Measurements from ENCODE around the gene KIAA0930.

Gene KIAA0930

GRCh38 chr22:45202333-45203149 is 38.2 kb downstream of the KIAA0930 start:
- no peak for TF ChIP-seq CTCF (IDR thresholded peaks at IDR 0.05; ENCODE audit: insufficient read depth, low read length, missing control alignments)
- ChIA-PET CTCF (interaction anchor here (1.0 to 1.2 kb wide), 2 partner anchors 11 to 100 kb away, joined by 3 read pairs; no protein-coding TSS in a partner anchor), POLR2A (interaction anchor here (1.5 kb wide), 1 partner anchor 39 kb away, joined by 3 read pairs; the partner anchor contains the start of gene NUP50)
- no peak for DNase-seq (ENCODE audit: low read depth, low spot score)
- no peak overlapping the region for H3K4me3 ChIP-seq (ENCODE audit: low read depth, low read length)

- no peak for TF ChIP-seq CTCF (IDR thresholded peaks at IDR 0.05; ENCODE audit: insufficient read depth, low read length, missing control alignments)
- ChIA-PET POLR2A (interaction anchor here (1.5 kb wide), 1 partner anchor 38 kb away, joined by 3 read pairs; the partner anchor contains the start of gene NUP50), CTCF (interaction anchor here (1.0 kb wide), 2 partner anchors 10 to 99 kb away, joined by 3 read pairs; no protein-coding TSS in a partner anchor)
- no peak overlapping the region for H3K4me3 ChIP-seq (ENCODE audit: low read depth, low read length)
- peak; percentile 96 for DNase-seq (ENCODE audit: low read depth, low spot score)
Measured at GRCh38 chr22:45201678-45202332, 38.9 kb downstream of the KIAA0930 start.

GRCh38 chr22:45200860-45201511 is 39.7 kb downstream of the KIAA0930 start:
- CTCF ChIA-PET, result interaction anchor here (1.0 kb wide), 3 partner anchors 98 to 351 kb away, joined by 3 read pairs; no protein-coding TSS in a partner anchor
- H3K4me3 ChIP-seq (ENCODE audit: low read depth, low read length), result peak overlapping the region; percentile 18; the same call in 1 of the 2 replicates
- POLR2A ChIA-PET, result interaction anchor here (1.1 to 1.5 kb wide), 2 partner anchors 37 to 45 kb away, joined by 3 read pairs; partner anchors contain the start of gene NUP50
- no peak for TF ChIP-seq CTCF (IDR thresholded peaks at IDR 0.05; ENCODE audit: insufficient read depth, low read length, missing control alignments)
- DNase-seq (ENCODE audit: low read depth, low spot score), result peak; percentile 58

- ChIA-PET POLR2A (interaction anchor here (1.1 kb wide), 1 partner anchor 46 kb away, joined by 3 read pairs; no protein-coding TSS in a partner anchor), CTCF (interaction anchor here (1.0 kb wide), 2 partner anchors 99 to 352 kb away, joined by 3 read pairs; no protein-coding TSS in a partner anchor)
- H3K4me3 ChIP-seq (ENCODE audit: low read depth, low read length), result no peak overlapping the region
- no peak for DNase-seq (ENCODE audit: low read depth, low spot score)
- no peak for TF ChIP-seq CTCF (IDR thresholded peaks at IDR 0.05; ENCODE audit: insufficient read depth, low read length, missing control alignments)
Measured at GRCh38 chr22:45200230-45200629, 40.5 kb downstream of the KIAA0930 start.

- DNase-seq (ENCODE audit: low read depth, low spot score), result no peak
- H3K4me3 ChIP-seq (ENCODE audit: low read depth, low read length), result no peak overlapping the region
- CTCF ChIA-PET, result no interaction called here
- POLR2A ChIA-PET, result no interaction called here
- TF ChIP-seq CTCF (IDR thresholded peaks at IDR 0.05; ENCODE audit: insufficient read depth, low read length, missing control alignments), result no peak
Measured at GRCh38 chr22:45199723-45200122, 41.0 kb downstream of the KIAA0930 start.
